Measurements from ENCODE around the gene CARD11. TPM values are rescaled to one million over a fixed set of nuclear protein-coding genes. Genes with fewer than 3 reads are reported as not detected.

Gene CARD11
- total RNA-seq, 1 donor from 2014 or later: 5.8 TPM

- intact Hi-C loops (cut with DNase I): no loop called here
Observed at GRCh38 chr7:2982831-2983230, 60.8 kb downstream of the CARD11 start.

DNA sequence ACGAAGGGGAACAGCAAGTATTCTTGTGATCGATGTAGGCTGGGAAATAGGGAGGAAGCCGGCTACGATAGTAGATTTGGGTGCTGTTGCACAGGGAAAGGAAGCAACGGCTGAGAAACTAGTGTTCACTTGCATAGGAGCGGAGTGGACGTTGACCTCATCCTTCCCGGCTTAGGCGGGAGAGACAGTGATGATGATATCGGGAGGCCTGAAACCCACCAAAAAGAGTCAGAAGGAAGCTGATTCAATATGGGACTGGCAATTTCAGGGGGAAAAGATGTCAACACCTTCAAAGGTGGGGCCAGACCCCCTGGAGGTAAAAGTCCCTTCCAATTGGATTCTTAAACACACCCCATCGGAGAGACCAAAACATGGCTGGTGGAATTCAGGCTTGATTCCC lies 61.3 kb downstream of the CARD11 start:
- H3K27me3 ChIP-seq: no peaks in the 10 kb centered on the region
- peaks cover 12% of the 10 kb centered on the region for H3K4me1 ChIP-seq
- ATAC-seq (no peak), DNase-seq (no peak)
- H3K27ac ChIP-seq: no peak overlapping the region
- no peak overlapping the region for H3K4me3 ChIP-seq
- no peaks in the 10 kb centered on the region for H3K36me3 ChIP-seq
- intact Hi-C loops (cut with DNase I): no loop called here
- TF ChIP-seq, protein P1, sequence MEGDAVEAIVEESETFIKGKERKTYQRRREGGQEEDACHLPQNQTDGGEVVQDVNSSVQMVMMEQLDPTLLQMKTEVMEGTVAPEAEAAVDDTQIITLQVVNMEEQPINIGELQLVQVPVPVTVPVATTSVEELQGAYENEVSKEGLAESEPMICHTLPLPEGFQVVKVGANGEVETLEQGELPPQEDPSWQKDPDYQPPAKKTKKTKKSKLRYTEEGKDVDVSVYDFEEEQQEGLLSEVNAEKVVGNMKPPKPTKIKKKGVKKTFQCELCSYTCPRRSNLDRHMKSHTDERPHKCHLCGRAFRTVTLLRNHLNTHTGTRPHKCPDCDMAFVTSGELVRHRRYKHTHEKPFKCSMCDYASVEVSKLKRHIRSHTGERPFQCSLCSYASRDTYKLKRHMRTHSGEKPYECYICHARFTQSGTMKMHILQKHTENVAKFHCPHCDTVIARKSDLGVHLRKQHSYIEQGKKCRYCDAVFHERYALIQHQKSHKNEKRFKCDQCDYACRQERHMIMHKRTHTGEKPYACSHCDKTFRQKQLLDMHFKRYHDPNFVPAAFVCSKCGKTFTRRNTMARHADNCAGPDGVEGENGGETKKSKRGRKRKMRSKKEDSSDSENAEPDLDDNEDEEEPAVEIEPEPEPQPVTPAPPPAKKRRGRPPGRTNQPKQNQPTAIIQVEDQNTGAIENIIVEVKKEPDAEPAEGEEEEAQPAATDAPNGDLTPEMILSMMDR (IDR thresholded peaks at IDR 0.05): no peak
- H3K9me3 ChIP-seq: no peaks in the 10 kb centered on the region

More at GRCh38 chr7:2982831-2983230, 60.8 kb downstream of the CARD11 start:
- Histone ChIP-seq H3K9me3 (no peaks in the 10 kb centered on the region), H3K4me1 (peaks cover 12% of the 10 kb centered on the region), H3K4me3 (no peak overlapping the region), H3K36me3 (no peaks in the 10 kb centered on the region), H3K27ac (no peak overlapping the region), H3K27me3 (no peaks in the 10 kb centered on the region)
- ATAC-seq (peak; percentile 8), DNase-seq (peak; percentile 60)
- TF ChIP-seq, protein P1 (IDR thresholded peaks at IDR 0.05): no peak

DNA sequence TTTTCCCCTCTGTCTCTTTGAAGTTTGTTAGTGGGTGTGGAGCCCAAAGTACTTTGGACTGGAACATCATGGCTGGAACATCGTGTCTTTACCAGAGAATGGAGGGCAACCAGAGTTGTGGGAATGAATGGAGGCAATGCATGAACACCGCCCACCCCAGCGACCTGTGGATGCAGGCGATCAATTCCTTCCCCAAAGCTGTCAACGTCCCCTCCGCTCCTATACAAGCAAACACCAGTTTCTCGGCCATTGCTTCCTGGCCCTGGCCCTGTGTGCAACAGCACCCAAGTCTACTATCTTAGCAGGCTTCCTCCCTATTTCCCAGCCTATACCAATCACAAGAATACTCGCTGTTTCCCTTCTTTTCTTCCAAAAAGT lies 62.6 kb downstream of the CARD11 start:
- no peak for ATAC-seq
- intact Hi-C loops (cut with DNase I): no loop called here
- no peak for DNase-seq
- no peaks in the 10 kb centered on the region for H3K36me3 ChIP-seq
- TF ChIP-seq, protein P1 (IDR thresholded peaks at IDR 0.05): no peak
- H3K4me1 ChIP-seq: peaks cover 12% of the 10 kb centered on the region
- no peak overlapping the region for H3K27ac ChIP-seq
- no peaks in the 10 kb centered on the region for H3K27me3 ChIP-seq
- H3K4me3 ChIP-seq: no peak overlapping the region
- no peaks in the 10 kb centered on the region for H3K9me3 ChIP-seq

GRCh38 chr7:2980401-2981102 lies 63.1 kb downstream of the CARD11 start:
- no peak overlapping the region for H3K4me3 ChIP-seq
- TF ChIP-seq, protein P1 (IDR thresholded peaks at IDR 0.05): no peak
- no peak overlapping the region for H3K27ac ChIP-seq
- H3K4me1 ChIP-seq: peaks cover 12% of the 10 kb centered on the region
- intact Hi-C loops (cut with DNase I): no loop called here
- peak; percentile 69 for DNase-seq
- ATAC-seq: peak; percentile 32
- H3K36me3 ChIP-seq: no peaks in the 10 kb centered on the region
- no peaks in the 10 kb centered on the region for H3K9me3 ChIP-seq
- H3K27me3 ChIP-seq: no peaks in the 10 kb centered on the region

GRCh38 chr7:2979951-2980350 lies 63.7 kb downstream of the CARD11 start:
- peak; percentile 4 for ATAC-seq
- peak; percentile 54 for DNase-seq
- intact Hi-C loops (cut with DNase I): no loop called here

More at GRCh38 chr7:2979951-2980350, 63.7 kb downstream of the CARD11 start:
- TF ChIP-seq, protein P1 (IDR thresholded peaks at IDR 0.05): no peak
- H3K9me3 ChIP-seq: no peaks in the 10 kb centered on the region
- H3K36me3 ChIP-seq: no peaks in the 10 kb centered on the region
- no peaks in the 10 kb centered on the region for H3K27me3 ChIP-seq
- H3K27ac ChIP-seq: no peak overlapping the region
- no peak overlapping the region for H3K4me3 ChIP-seq
- peaks cover 12% of the 10 kb centered on the region for H3K4me1 ChIP-seq

Data from upper lobe of right lung (tissue), 1 donor.